Measurements from ENCODE around the gene TMEM232.

TMEM232 gene

GRCh38 chr5:110376281-110376951 is 350.1 kb downstream of the TMEM232 start:
- Histone ChIP-seq H3K4me3 (ENCODE audit: low read length) (no peak overlapping the region), H3K79me2 (ENCODE audit: control insufficient read depth, low read length) (no peaks in the 10 kb centered on the region), H3K9me2 (replicated peaks; ENCODE audit: control insufficient read depth, low read length) (no peaks in the 10 kb centered on the region), H3K4me1 (ENCODE audit: control insufficient read depth, low read length) (no peaks in the 10 kb centered on the region), H3K9me3 (ENCODE audit: control insufficient read depth, insufficient read depth, low read length) (no peaks in the 10 kb centered on the region), H3K27ac (ENCODE audit: low read depth, low read length) (no peak overlapping the region), H3K36me3 (ENCODE audit: control insufficient read depth, low read length) (no peaks in the 10 kb centered on the region), H3K27me3 (ENCODE audit: control insufficient read depth, low read length) (no peaks in the 10 kb centered on the region), H3K4me2 (ENCODE audit: low read length) (no peak overlapping the region), H3F3A (ENCODE audit: control insufficient read depth, insufficient read depth) (no peaks in the 10 kb centered on the region), H4K20me1 (ENCODE audit: control insufficient read depth, insufficient read depth, low read depth, low read length) (no peaks in the 10 kb centered on the region)
- no peak for TF ChIP-seq CTCF (IDR thresholded peaks at IDR 0.05; ENCODE audit: low read depth, low read length, poor library complexity, severe bottlenecking)
- TF ChIP-seq EZH2phosphoT487 (IDR thresholded peaks at IDR 0.05; ENCODE audit: borderline replicate concordance, low read length), result no peak

DNA sequence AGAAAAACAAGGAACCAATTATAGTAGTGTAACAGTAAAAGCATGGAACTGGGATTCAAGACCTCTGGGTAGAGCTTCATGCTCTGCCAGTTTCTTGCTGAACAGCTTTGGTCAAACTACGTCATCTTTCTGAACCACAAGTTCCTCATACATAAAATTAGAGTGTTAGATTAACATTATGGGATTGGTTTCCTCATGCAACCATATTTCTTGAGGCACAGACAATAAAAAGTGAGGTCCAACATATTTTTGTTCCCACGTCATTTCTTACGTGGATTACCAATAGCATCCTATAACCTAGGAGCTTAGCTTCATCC is 354.8 kb downstream of the TMEM232 start:
- no peaks in the 10 kb centered on the region for H3F3A ChIP-seq (ENCODE audit: control insufficient read depth, insufficient read depth)
- H3K27ac ChIP-seq (ENCODE audit: low read depth, low read length), result no peak overlapping the region
- H3K27me3 ChIP-seq (ENCODE audit: control insufficient read depth, low read length), result no peaks in the 10 kb centered on the region
- no peak for TF ChIP-seq EZH2phosphoT487 (IDR thresholded peaks at IDR 0.05; ENCODE audit: borderline replicate concordance, low read length)
- TF ChIP-seq CTCF (IDR thresholded peaks at IDR 0.05; ENCODE audit: low read depth, low read length, poor library complexity, severe bottlenecking), result no peak
- H3K4me1 ChIP-seq (ENCODE audit: control insufficient read depth, low read length), result no peaks in the 10 kb centered on the region
- H3K36me3 ChIP-seq (ENCODE audit: control insufficient read depth, low read length), result no peaks in the 10 kb centered on the region
- H3K9me3 ChIP-seq (ENCODE audit: control insufficient read depth, insufficient read depth, low read length), result no peaks in the 10 kb centered on the region
- H3K4me3 ChIP-seq (ENCODE audit: low read length), result no peak overlapping the region
- H4K20me1 ChIP-seq (ENCODE audit: control insufficient read depth, insufficient read depth, low read depth, low read length), result no peaks in the 10 kb centered on the region
- H3K79me2 ChIP-seq (ENCODE audit: control insufficient read depth, low read length), result no peaks in the 10 kb centered on the region
- no peak overlapping the region for H3K4me2 ChIP-seq (ENCODE audit: low read length)
- H3K9me2 ChIP-seq (replicated peaks; ENCODE audit: control insufficient read depth, low read length), result no peaks in the 10 kb centered on the region

GRCh38 chr5:110371011-110371724 is 355.3 kb downstream of the TMEM232 start:
- Histone ChIP-seq H3K27me3 (ENCODE audit: control insufficient read depth, low read length) (no peaks in the 10 kb centered on the region), H3K9me2 (replicated peaks; ENCODE audit: control insufficient read depth, low read length) (no peaks in the 10 kb centered on the region), H3K79me2 (ENCODE audit: control insufficient read depth, low read length) (no peaks in the 10 kb centered on the region), H3K27ac (ENCODE audit: low read depth, low read length) (no peak overlapping the region), H3K4me3 (ENCODE audit: low read length) (no peak overlapping the region), H3K9me3 (ENCODE audit: control insufficient read depth, insufficient read depth, low read length) (no peaks in the 10 kb centered on the region), H4K20me1 (ENCODE audit: control insufficient read depth, insufficient read depth, low read depth, low read length) (no peaks in the 10 kb centered on the region), H3F3A (ENCODE audit: control insufficient read depth, insufficient read depth) (no peaks in the 10 kb centered on the region), H3K4me1 (ENCODE audit: control insufficient read depth, low read length) (no peaks in the 10 kb centered on the region), H3K4me2 (ENCODE audit: low read length) (no peak overlapping the region), H3K36me3 (ENCODE audit: control insufficient read depth, low read length) (no peaks in the 10 kb centered on the region)
- TF ChIP-seq EZH2phosphoT487 (IDR thresholded peaks at IDR 0.05; ENCODE audit: borderline replicate concordance, low read length), result no peak
